ENCODE measurements around the gene FAM3C. TPM values are rescaled to one million over a fixed set of nuclear protein-coding genes. Genes with fewer than 3 reads are reported as not detected.

FAM3C gene
- total RNA-seq, 4 donors from 2014 or later, result 34.9 to 46.8 (median 41.0) TPM

- TF ChIP-seq CTCF (IDR thresholded peaks at IDR 0.05) (no peak), POLR2A (IDR thresholded peaks at IDR 0.05) (no peak)
- intact Hi-C loops (cut with DNase I; ENCODE audit: low total_unique reads), result no loop called here
- no peak overlapping the region for H3K4me3 ChIP-seq (ENCODE audit: low read depth, poor library complexity, severe bottlenecking)
- no peak for DNase-seq (ENCODE audit: low spot score in 2 of 2)
Measured at GRCh38 chr7:121390109-121390508, 6.0 kb downstream of the FAM3C start.

- DNase-seq (ENCODE audit: low spot score in 2 of 2), result no peak
- no peak for TF ChIP-seq CTCF (IDR thresholded peaks at IDR 0.05)
- TF ChIP-seq POLR2A (IDR thresholded peaks at IDR 0.05), result no peak
- WGBS, 2 donors, result 95 to 97% methylated on average over 1 of the region's 1 CpG
- H3K4me3 ChIP-seq (ENCODE audit: low read depth, poor library complexity, severe bottlenecking), result no peak overlapping the region
- intact Hi-C loops (cut with DNase I; ENCODE audit: low total_unique reads), result loop anchor here (10.0 kb wide), 1 partner anchor 616 kb away; no protein-coding TSS in a partner anchor
Measured at GRCh38 chr7:121388950-121389349, 7.2 kb downstream of the FAM3C start.

- no peak overlapping the region for H3K4me3 ChIP-seq (ENCODE audit: low read depth, poor library complexity, severe bottlenecking)
- intact Hi-C loops (cut with DNase I; ENCODE audit: low total_unique reads), result loop anchor here (10.0 kb wide), 1 partner anchor 619 kb away; no protein-coding TSS in a partner anchor
- TF ChIP-seq CTCF (IDR thresholded peaks at IDR 0.05) (no peak), POLR2A (IDR thresholded peaks at IDR 0.05) (no peak)
- no peak for DNase-seq (ENCODE audit: low spot score in 2 of 2)
- WGBS, 2 donors, result 12 to 23% methylated on average over 1 of the region's 1 CpG
Measured at GRCh38 chr7:121385800-121386179, 10.3 kb downstream of the FAM3C start.

GRCh38 chr7:121385056-121385799, 10.9 kb downstream of the FAM3C start:
- WGBS, 2 donors, result 91 to 93% methylated on average over 4 of the region's 4 CpGs
- TF ChIP-seq POLR2A (IDR thresholded peaks at IDR 0.05), result no peak
- TF ChIP-seq CTCF (IDR thresholded peaks at IDR 0.05), result no peak
- H3K4me3 ChIP-seq (ENCODE audit: low read depth, poor library complexity, severe bottlenecking), result no peak overlapping the region
- intact Hi-C loops (cut with DNase I; ENCODE audit: low total_unique reads), result loop anchor here (10.0 kb wide), 1 partner anchor 620 kb away; no protein-coding TSS in a partner anchor
- DNase-seq (ENCODE audit: low spot score in 2 of 2), result no peak

GRCh38 chr7:121384265-121384664, 11.8 kb downstream of the FAM3C start:
- DNase-seq (ENCODE audit: low spot score in 2 of 2), result no peak
- intact Hi-C loops (cut with DNase I; ENCODE audit: low total_unique reads), result loop anchor here (10.0 kb wide), 1 partner anchor 621 kb away; no protein-coding TSS in a partner anchor
- WGBS, 2 donors, result 76 to 80% methylated on average over 2 of the region's 2 CpGs
- no peak overlapping the region for H3K4me3 ChIP-seq (ENCODE audit: low read depth, poor library complexity, severe bottlenecking)
- TF ChIP-seq CTCF (IDR thresholded peaks at IDR 0.05) (no peak), POLR2A (IDR thresholded peaks at IDR 0.05) (no peak)

All from lower leg skin (tissue), 4 donors.